Endometrial microvascular endothelial cells (primary cell): ENCODE data around the gene IL10RB. TPM values are rescaled to one million over a fixed set of nuclear protein-coding genes. Genes with fewer than 3 reads are reported as not detected.

Experiments
- total RNA-seq: library from RNA; depleted of rRNA; stranded (reverse); fragments of >200 nt; gene quantifications from one replicate; pipeline ENCODE4 v1.2.3, GENCODE V29; 2015; ENCODE audit errors: inconsistent ontology term

IL10RB gene
- total RNA-seq, 1 donor from 2014 or later, result 45.9 TPM

Other genes starting within 250 kb of the IL10RB start
- gene OLIG2, start 240.4 kb upstream of the IL10RB start, total RNA-seq, result not detected
- gene OLIG1, start 196.2 kb upstream of the IL10RB start, total RNA-seq, result not detected
- gene IFNAR2, start 36.4 kb upstream of the IL10RB start, total RNA-seq, result 20.3 TPM
- 22.2 TPM for gene IFNAR1, start 58.6 kb downstream of the IL10RB start, total RNA-seq
- 54.6 TPM for gene IFNGR2, start 137.0 kb downstream of the IL10RB start, total RNA-seq
- 32.2 TPM for gene TMEM50B, start 213.6 kb downstream of the IL10RB start, total RNA-seq
- 1.3 TPM for gene DNAJC28, start 225.3 kb downstream of the IL10RB start, total RNA-seq